WTC11 (cell line): ENCODE results near the gene CRACDL. TPM values are rescaled to one million over a fixed set of nuclear protein-coding genes. Genes with fewer than 3 reads are reported as not detected.

Experiments
- ATAC-seq: fragments of 200-7000 bp; cut with Tn5 transposase; 2 replicates; pipeline ENCODE4 v1.10.0; 2021; ENCODE audit warnings: mild to moderate bottlenecking, moderate library complexity
- CTCF ChIA-PET: fragments of 300-600 bp; sonication (Branson Sonifier 250); formaldehyde crosslinking; loops from one replicate; lab custom pipeline; 2021; ENCODE audit warnings: antibody characterized with exemption; lab: Charles Lee
- POLR2A ChIA-PET: fragments of 350-600 bp; sonication (Branson Sonifier 250); formaldehyde crosslinking; loops from one replicate; lab custom pipeline; 2021; ENCODE audit warnings: antibody characterized with exemption; lab: Charles Lee
- DNase-seq: peaks from one replicate; pipeline ENCODE4 v3.0.0; 2021; ENCODE audit warnings: low spot score
- H3K27ac Mint-ChIP-seq: 2 replicates; pipeline ENCODE4 v1.8.0; 2021; ENCODE audit warnings: mixed read lengths
- H3K27me3 Mint-ChIP-seq: 2 replicates; pipeline ENCODE4 v1.8.0; 2021; ENCODE audit warnings: low read depth, mild to moderate bottlenecking, moderate library complexity, mixed read lengths
- H3K36me3 Mint-ChIP-seq: 2 replicates; pipeline ENCODE4 v1.8.0; 2021; ENCODE audit warnings: mixed read lengths
- H3K4me1 Mint-ChIP-seq: 2 replicates; pipeline ENCODE4 v1.8.0; 2022; ENCODE audit warnings: mixed read lengths
- H3K4me3 Mint-ChIP-seq: 2 replicates; pipeline ENCODE4 v1.8.0; 2021; ENCODE audit warnings: mild to moderate bottlenecking, moderate library complexity, mixed read lengths
- H3K9me3 Mint-ChIP-seq: 2 replicates; pipeline ENCODE4 v1.8.0; 2021; ENCODE audit warnings: mixed read lengths
- ATF1 ChIP-seq: sonication (generic); formaldehyde crosslinking; IDR thresholded peaks from 2 replicates; pipeline ENCODE4 v1.8.1; 2023; ENCODE audit warnings: mild to moderate bottlenecking, moderate library complexity, missing genetic modification reagents
- IRF2 ChIP-seq: sonication (generic); formaldehyde crosslinking; IDR thresholded peaks from 2 replicates; pipeline ENCODE4 v1.8.0; 2022; ENCODE audit warnings: low read depth, missing genetic modification reagents, borderline replicate concordance
- JUN ChIP-seq: sonication (generic); formaldehyde crosslinking; IDR thresholded peaks from 2 replicates; pipeline ENCODE4 v1.8.0; 2023; ENCODE audit warnings: mild to moderate bottlenecking, missing genetic modification reagents
- KAT7 ChIP-seq: sonication (generic); formaldehyde crosslinking; IDR thresholded peaks from 2 replicates; pipeline ENCODE4 v1.8.1; 2023; ENCODE audit warnings: missing genetic modification reagents, mild to moderate bottlenecking, borderline replicate concordance
- MXD4 ChIP-seq: fragments of 250-450 bp; sonication (Bioruptor Pico); IDR thresholded peaks from 2 replicates; pipeline ENCODE4 v1.8.0; 2021; ENCODE audit warnings: mild to moderate bottlenecking, moderate library complexity, borderline replicate concordance
- NFE2L1 ChIP-seq: sonication (generic); formaldehyde crosslinking; IDR thresholded peaks from 2 replicates; pipeline ENCODE4 v1.8.1; 2023; ENCODE audit warnings: missing genetic modification reagents
- SMAD4 ChIP-seq: sonication (generic); formaldehyde crosslinking; IDR thresholded peaks from 2 replicates; pipeline ENCODE4 v1.8.0; 2022; ENCODE audit warnings: mild to moderate bottlenecking, missing genetic modification reagents
- TEAD1 ChIP-seq: sonication (generic); formaldehyde crosslinking; IDR thresholded peaks from 2 replicates; pipeline ENCODE4 v1.8.0; 2022; ENCODE audit warnings: mild to moderate bottlenecking, missing genetic modification reagents
- ZNF121 ChIP-seq: sonication (generic); formaldehyde crosslinking; IDR thresholded peaks from 2 replicates; pipeline ENCODE4 v1.8.0; 2023; ENCODE audit warnings: missing genetic modification reagents
- total RNA-seq: library from RNA; stranded (reverse); gene quantifications from 3 replicates; pipeline ENCODE4 v1.2.3, GENCODE V29; 2021
- TF ChIP-seq, protein P1 (sequence below): fragments of 250-450 bp; sonication (Bioruptor Pico); conservative IDR thresholded peaks from 2 replicates; pipeline ENCODE4 v1.9.0; 2021; ENCODE audit warnings: mild to moderate bottlenecking
- TF ChIP-seq, protein P2 (sequence below): sonication (generic); formaldehyde crosslinking; IDR thresholded peaks from 2 replicates; pipeline ENCODE4 v1.8.0; 2023; ENCODE audit warnings: missing genetic modification reagents
- TF ChIP-seq, protein P3 (sequence below): fragments of 200-600 bp; IDR thresholded peaks from 2 replicates; pipeline ENCODE4 v1.8.0; 2022; ENCODE audit warnings: antibody characterized with exemption
- TF ChIP-seq, protein P4 (sequence below): sonication (generic); formaldehyde crosslinking; IDR thresholded peaks from 2 replicates; pipeline ENCODE4 v1.8.0; 2022; ENCODE audit warnings: mild to moderate bottlenecking, missing genetic modification reagents
- TF ChIP-seq, protein P5 (sequence below): sonication (generic); formaldehyde crosslinking; IDR thresholded peaks from 2 replicates; pipeline ENCODE4 v1.8.0; 2023; ENCODE audit warnings: mild to moderate bottlenecking, missing genetic modification reagents
- TF ChIP-seq, protein P6 (sequence below): sonication (generic); formaldehyde crosslinking; IDR thresholded peaks from 2 replicates; pipeline ENCODE4 v1.8.0; 2022; ENCODE audit warnings: mild to moderate bottlenecking, missing genetic modification reagents

CRACDL gene
- total RNA-seq, 1 experiment from 2014 or later: 0.72 TPM

DNA sequence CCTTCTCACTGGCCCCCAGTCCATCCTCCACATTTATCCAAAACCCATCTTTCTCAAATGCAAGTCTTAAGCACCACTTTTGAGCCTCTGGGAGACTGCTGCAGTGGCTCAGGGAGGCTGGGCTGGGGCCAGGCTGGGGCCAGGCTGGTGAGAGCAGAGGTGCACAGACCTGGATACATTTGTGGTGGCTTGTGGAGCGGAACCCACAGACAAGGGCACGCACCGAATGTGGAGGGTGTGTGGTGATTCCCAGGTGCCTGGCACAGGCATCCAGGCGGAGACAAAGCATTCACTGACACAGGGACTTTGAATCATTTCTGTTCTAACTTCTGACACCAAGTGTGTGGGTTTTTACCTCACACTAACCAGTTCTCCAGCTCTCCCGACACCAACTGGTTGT, 162.9 kb downstream of the CRACDL start (continued):
- TF ChIP-seq, protein P1, sequence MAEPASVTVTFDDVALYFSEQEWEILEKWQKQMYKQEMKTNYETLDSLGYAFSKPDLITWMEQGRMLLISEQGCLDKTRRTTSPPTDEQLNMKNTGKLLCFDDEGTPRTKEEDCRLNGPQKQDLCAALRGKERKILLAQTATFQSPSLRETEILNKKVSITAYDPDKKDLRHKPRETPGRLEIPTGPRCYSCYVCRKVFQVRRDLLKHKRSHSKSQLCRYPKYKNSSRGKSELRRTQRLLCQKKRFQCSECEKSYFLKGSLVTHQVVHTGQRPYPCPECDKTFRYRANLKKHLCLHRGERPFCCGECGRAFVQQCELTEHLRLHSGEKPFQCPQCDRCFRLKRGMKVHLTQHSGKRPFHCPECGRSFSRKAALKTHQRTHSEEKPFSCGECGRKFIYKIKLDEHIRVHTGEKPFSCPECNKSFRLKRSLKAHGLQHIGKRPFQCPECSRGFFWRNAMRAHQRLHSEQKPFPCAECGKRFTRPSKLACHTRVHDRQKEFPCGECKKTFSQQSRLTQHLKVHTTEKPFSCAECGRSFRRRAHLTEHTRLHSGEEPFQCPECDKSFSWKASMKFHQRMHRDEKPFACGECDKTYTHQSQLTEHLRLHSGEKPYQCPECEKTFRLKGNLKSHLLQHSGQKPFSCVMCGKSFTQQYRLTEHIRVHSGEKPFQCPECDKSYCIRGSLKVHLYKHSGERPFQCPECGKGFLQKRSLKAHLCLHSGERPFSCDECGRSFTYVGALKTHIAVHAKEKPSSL (CRISPR knock-in tag): no peak
- TF ChIP-seq, protein P2, sequence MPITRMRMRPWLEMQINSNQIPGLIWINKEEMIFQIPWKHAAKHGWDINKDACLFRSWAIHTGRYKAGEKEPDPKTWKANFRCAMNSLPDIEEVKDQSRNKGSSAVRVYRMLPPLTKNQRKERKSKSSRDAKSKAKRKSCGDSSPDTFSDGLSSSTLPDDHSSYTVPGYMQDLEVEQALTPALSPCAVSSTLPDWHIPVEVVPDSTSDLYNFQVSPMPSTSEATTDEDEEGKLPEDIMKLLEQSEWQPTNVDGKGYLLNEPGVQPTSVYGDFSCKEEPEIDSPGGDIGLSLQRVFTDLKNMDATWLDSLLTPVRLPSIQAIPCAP: no peak
- TF ChIP-seq, protein P3, sequence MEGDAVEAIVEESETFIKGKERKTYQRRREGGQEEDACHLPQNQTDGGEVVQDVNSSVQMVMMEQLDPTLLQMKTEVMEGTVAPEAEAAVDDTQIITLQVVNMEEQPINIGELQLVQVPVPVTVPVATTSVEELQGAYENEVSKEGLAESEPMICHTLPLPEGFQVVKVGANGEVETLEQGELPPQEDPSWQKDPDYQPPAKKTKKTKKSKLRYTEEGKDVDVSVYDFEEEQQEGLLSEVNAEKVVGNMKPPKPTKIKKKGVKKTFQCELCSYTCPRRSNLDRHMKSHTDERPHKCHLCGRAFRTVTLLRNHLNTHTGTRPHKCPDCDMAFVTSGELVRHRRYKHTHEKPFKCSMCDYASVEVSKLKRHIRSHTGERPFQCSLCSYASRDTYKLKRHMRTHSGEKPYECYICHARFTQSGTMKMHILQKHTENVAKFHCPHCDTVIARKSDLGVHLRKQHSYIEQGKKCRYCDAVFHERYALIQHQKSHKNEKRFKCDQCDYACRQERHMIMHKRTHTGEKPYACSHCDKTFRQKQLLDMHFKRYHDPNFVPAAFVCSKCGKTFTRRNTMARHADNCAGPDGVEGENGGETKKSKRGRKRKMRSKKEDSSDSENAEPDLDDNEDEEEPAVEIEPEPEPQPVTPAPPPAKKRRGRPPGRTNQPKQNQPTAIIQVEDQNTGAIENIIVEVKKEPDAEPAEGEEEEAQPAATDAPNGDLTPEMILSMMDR: no peak
- TF ChIP-seq, protein P4, sequence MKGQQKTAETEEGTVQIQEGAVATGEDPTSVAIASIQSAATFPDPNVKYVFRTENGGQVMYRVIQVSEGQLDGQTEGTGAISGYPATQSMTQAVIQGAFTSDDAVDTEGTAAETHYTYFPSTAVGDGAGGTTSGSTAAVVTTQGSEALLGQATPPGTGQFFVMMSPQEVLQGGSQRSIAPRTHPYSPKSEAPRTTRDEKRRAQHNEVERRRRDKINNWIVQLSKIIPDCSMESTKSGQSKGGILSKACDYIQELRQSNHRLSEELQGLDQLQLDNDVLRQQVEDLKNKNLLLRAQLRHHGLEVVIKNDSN (CRISPR knock-in tag): no peak
- TF ChIP-seq IRF2 (CRISPR knock-in tag): no peak
- TF ChIP-seq, all 79 proteins: peak for 0

DNA sequence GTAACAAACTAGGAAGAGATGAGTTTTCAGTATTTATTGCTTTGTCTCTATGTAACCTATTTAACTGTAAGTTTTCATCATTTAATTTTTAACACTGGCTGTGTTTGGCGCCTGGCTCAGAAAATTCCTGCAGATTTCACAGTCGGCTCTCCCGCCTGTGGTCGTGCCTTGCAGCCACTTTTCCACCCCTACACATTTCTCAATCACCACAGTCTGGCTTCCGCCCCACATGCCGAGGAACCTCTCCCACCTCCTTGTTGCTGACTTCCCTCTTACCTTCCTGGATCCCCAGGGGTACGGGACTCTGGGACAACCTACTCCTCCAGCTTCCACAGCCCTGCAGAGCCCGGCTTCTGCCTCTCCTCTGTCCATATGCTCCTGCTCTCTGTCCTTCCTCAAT, 163.5 kb downstream of the CRACDL start:
- POLR2A ChIA-PET: no interaction called here
- no peaks in the 10 kb centered on the region for H3K36me3 Mint-ChIP-seq
- H3K9me3 Mint-ChIP-seq: peaks cover 16% of the 10 kb centered on the region
- CTCF ChIA-PET: no interaction called here
- ATAC-seq: no peak
- DNase-seq: no peak
- peaks cover 27% of the 10 kb centered on the region for H3K4me1 Mint-ChIP-seq
- peaks cover 4% of the 10 kb centered on the region; the same call in 1 of the 2 replicates for H3K27me3 Mint-ChIP-seq
- H3K4me3 Mint-ChIP-seq: no peak overlapping the region
- TF ChIP-seq MXD4 (CRISPR knock-in tag) (no peak), KAT7 (no peak), JUN (CRISPR knock-in tag) (no peak), SMAD4 (no peak), ZNF121 (no peak), NFE2L1 (CRISPR knock-in tag) (no peak), TEAD1 (CRISPR knock-in tag) (no peak), ATF1 (CRISPR knock-in tag) (no peak)
- TF ChIP-seq, protein P5, sequence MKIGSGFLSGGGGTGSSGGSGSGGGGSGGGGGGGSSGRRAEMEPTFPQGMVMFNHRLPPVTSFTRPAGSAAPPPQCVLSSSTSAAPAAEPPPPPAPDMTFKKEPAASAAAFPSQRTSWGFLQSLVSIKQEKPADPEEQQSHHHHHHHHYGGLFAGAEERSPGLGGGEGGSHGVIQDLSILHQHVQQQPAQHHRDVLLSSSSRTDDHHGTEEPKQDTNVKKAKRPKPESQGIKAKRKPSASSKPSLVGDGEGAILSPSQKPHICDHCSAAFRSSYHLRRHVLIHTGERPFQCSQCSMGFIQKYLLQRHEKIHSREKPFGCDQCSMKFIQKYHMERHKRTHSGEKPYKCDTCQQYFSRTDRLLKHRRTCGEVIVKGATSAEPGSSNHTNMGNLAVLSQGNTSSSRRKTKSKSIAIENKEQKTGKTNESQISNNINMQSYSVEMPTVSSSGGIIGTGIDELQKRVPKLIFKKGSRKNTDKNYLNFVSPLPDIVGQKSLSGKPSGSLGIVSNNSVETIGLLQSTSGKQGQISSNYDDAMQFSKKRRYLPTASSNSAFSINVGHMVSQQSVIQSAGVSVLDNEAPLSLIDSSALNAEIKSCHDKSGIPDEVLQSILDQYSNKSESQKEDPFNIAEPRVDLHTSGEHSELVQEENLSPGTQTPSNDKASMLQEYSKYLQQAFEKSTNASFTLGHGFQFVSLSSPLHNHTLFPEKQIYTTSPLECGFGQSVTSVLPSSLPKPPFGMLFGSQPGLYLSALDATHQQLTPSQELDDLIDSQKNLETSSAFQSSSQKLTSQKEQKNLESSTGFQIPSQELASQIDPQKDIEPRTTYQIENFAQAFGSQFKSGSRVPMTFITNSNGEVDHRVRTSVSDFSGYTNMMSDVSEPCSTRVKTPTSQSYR (CRISPR knock-in tag): no peak
- TF ChIP-seq, protein P6, sequence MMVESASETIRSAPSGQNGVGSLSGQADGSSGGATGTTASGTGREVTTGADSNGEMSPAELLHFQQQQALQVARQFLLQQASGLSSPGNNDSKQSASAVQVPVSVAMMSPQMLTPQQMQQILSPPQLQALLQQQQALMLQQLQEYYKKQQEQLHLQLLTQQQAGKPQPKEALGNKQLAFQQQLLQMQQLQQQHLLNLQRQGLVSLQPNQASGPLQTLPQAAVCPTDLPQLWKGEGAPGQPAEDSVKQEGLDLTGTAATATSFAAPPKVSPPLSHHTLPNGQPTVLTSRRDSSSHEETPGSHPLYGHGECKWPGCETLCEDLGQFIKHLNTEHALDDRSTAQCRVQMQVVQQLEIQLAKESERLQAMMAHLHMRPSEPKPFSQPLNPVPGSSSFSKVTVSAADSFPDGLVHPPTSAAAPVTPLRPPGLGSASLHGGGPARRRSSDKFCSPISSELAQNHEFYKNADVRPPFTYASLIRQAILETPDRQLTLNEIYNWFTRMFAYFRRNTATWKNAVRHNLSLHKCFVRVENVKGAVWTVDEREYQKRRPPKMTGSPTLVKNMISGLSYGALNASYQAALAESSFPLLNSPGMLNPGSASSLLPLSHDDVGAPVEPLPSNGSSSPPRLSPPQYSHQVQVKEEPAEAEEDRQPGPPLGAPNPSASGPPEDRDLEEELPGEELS: no peak
- TF ChIP-seq, all 79 proteins: peak for 0
- H3K27ac Mint-ChIP-seq: no peak overlapping the region
